HepG2 (cell line): ENCODE results near the gene DNAJA3. TPM values are rescaled to one million over a fixed set of nuclear protein-coding genes. Genes with fewer than 3 reads are reported as not detected.

Experiments
- ATF2 ChIP-seq: sonication (generic); formaldehyde crosslinking; IDR thresholded peaks from 2 replicates; pipeline ENCODE4 v1.4.0; 2020; ENCODE audit warnings: missing genetic modification reagents
- CTCF ChIP-seq: sonication (generic); formaldehyde crosslinking; IDR thresholded peaks from 2 replicates; pipeline ENCODE4 v1.5.0; 2020; ENCODE audit warnings: mild to moderate bottlenecking, missing genetic modification reagents, moderate library complexity
- GPBP1L1 ChIP-seq: sonication (generic); formaldehyde crosslinking; IDR thresholded peaks from 2 replicates; pipeline ENCODE4 v1.5.0; 2020; ENCODE audit warnings: mild to moderate bottlenecking, missing genetic modification reagents
- HDAC6 ChIP-seq: fragments of 200-600 bp; sonication (generic); IDR thresholded peaks from 2 replicates; pipeline ENCODE4 v1.7.0; 2017; ENCODE audit warnings: mild to moderate bottlenecking, antibody characterized with exemption, low read length, low read depth
- HNRNPUL1 ChIP-seq: fragments of 200-400 bp; formaldehyde crosslinking; IDR thresholded peaks from 2 replicates; pipeline ENCODE4 v1.6.1; 2017; ENCODE audit warnings: low read depth, mild to moderate bottlenecking, low read length, moderate library complexity
- KLF6 ChIP-seq: IDR thresholded peaks from 2 replicates; pipeline ENCODE4 v1.8.0; 2016; ENCODE audit warnings: missing biosample characterization, missing genetic modification reagents
- MED1 ChIP-seq: sonication (generic); formaldehyde crosslinking; IDR thresholded peaks from 2 replicates; pipeline ENCODE4 v1.4.0; 2020; ENCODE audit warnings: missing genetic modification reagents
- MIER2 ChIP-seq: IDR thresholded peaks from 2 replicates; pipeline ENCODE4 v1.6.1; 2016; ENCODE audit warnings: missing biosample characterization, missing genetic modification reagents
- RFXANK ChIP-seq: IDR thresholded peaks from 2 replicates; pipeline ENCODE4 v1.6.1; 2016
- SAP130 ChIP-seq: IDR thresholded peaks from 2 replicates; pipeline ENCODE4 v1.6.1; 2016; ENCODE audit warnings: low read depth
- SMAD3 ChIP-seq: sonication (generic); formaldehyde crosslinking; IDR thresholded peaks from 2 replicates; pipeline ENCODE4 v1.4.0; 2020; ENCODE audit warnings: missing genetic modification reagents
- SMYD3 ChIP-seq: sonication (generic); formaldehyde crosslinking; IDR thresholded peaks from 2 replicates; pipeline ENCODE4 v1.8.1; 2023; ENCODE audit warnings: mild to moderate bottlenecking, missing genetic modification reagents
- STAT5B ChIP-seq: sonication (generic); formaldehyde crosslinking; IDR thresholded peaks from 2 replicates; pipeline ENCODE4 v1.4.0; 2020; ENCODE audit warnings: missing genetic modification reagents
- ZC3H13 ChIP-seq: sonication (generic); formaldehyde crosslinking; IDR thresholded peaks from 2 replicates; pipeline ENCODE4 v1.8.1; 2023; ENCODE audit warnings: mild to moderate bottlenecking, missing genetic modification reagents, moderate library complexity
- ZFP41 ChIP-seq: sonication (generic); formaldehyde crosslinking; IDR thresholded peaks from 2 replicates; pipeline ENCODE4 v1.4.0; 2020; ENCODE audit warnings: mild to moderate bottlenecking, missing genetic modification reagents, borderline replicate concordance
- ZNF10 ChIP-seq: sonication (generic); formaldehyde crosslinking; IDR thresholded peaks from 2 replicates; pipeline ENCODE4 v1.4.0; 2020; ENCODE audit warnings: mild to moderate bottlenecking, low read depth, missing genetic modification reagents, borderline replicate concordance
- ZNF33A ChIP-seq: sonication (generic); formaldehyde crosslinking; IDR thresholded peaks from 2 replicates; pipeline ENCODE4 v1.5.1; 2020; ENCODE audit warnings: missing genetic modification reagents, mild to moderate bottlenecking, moderate library complexity, borderline replicate concordance
- ZNF607 ChIP-seq: sonication (generic); formaldehyde crosslinking; IDR thresholded peaks from 2 replicates; pipeline ENCODE4 v1.5.1; 2020; ENCODE audit warnings: missing genetic modification reagents, mild to moderate bottlenecking, borderline replicate concordance
- polyA plus RNA-seq, 8 experiments: library from polyadenylated mRNA; depleted of rRNA in 3 of 8; stranded (reverse) in 7 of 8; unstranded in 1 of 8; fragments of >200 nt; fragmentation: Illumina TruSeq in 4 of 8; extraction: Trizol in 4 of 8; gene quantifications; 2 replicates each; pipeline versions ENCODE4 v1.2.1 to v1.2.3, GENCODE V29; 2011 to 2016; ENCODE audit warnings: low read depth in 4 of 8, missing spikeins in 1 of 8, mixed read lengths in 1 of 8; ENCODE audit not compliant: insufficient read depth in 1 of 8
- total RNA-seq, 5 experiments: library from RNA; depleted of rRNA; stranded (reverse); fragments of >200 nt; fragmentation: Illumina TruSeq; extraction: Trizol; gene quantifications; 2 replicates each; pipeline ENCODE4 v1.2.3, GENCODE V29; 2016; ENCODE audit warnings: low read depth in 1 of 5
- TF ChIP-seq, protein P1 (sequence below): sonication (generic); formaldehyde crosslinking; IDR thresholded peaks from 2 replicates; pipeline ENCODE4 v1.4.0; 2020; ENCODE audit warnings: missing genetic modification reagents, low read depth, mild to moderate bottlenecking, borderline replicate concordance
- TF ChIP-seq, protein P2 (sequence below), 2 experiments: sonication (generic) in 1 of 2; formaldehyde crosslinking in 1 of 2; IDR thresholded peaks; 2 replicates each; pipeline versions ENCODE4 v1.4.0 to v1.6.1; 2018 to 2020; ENCODE audit warnings: missing genetic modification reagents in 2 of 2, borderline replicate concordance in 1 of 2, low read depth in 1 of 2, mild to moderate bottlenecking in 1 of 2, missing biosample characterization in 1 of 2
- TF ChIP-seq, protein P3 (sequence below): IDR thresholded peaks from 2 replicates; pipeline ENCODE4 v1.6.1; 2016; ENCODE audit warnings: missing compliant biosample characterization, missing genetic modification reagents, borderline replicate concordance

DNAJA3 gene
- total and polyA plus RNA-seq, 2 of the 13 experiments (the other 11 are each of a cell fraction or from before 2014, with no cell fraction given) = 77.0 to 83.3 TPM

DNA sequence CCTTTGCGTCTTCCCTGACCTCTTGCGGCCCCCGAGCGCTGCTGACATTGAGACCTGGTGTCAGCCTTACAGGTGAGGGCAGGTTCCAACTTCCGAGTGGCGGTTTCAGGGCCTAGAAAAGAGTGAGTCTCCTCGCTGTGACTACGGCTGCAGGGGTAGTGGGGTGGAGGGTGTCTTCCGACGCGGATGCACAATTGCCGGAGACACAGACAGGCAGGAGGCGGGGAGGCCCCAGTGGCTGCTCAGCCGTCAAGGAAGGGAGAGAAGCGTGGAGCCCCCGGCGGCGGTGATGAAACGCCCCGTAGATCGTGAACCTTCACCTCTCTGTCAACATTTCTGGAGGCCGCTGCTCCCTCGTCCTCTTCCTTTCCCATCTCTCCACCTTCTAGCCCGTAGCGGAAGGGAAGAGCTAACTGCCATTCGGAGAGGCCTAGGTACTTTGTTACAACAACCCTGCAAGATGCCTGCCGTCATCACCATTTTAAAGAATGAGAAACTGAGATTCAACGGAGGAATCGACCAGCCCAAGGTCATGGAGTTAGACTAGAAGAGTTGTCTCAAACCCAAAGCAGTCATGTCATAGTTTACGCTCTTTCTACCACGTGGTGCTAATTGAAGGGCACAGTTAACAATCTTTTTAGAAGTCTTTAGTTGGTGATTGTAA, 485 bp downstream of the DNAJA3 start (continued):
- TF ChIP-seq GPBP1L1 (CRISPR knock-in tag) (no peak), RFXANK (no peak), ZFP41 (CRISPR knock-in tag) (no peak), SMYD3 (CRISPR knock-in tag) (peak; percentile 84; the same call in 1 of the 2 replicates), HDAC6 (no peak), SMAD3 (peak; percentile 57; the same call in 1 of the 2 replicates), STAT5B (no peak), ZNF10 (CRISPR knock-in tag) (no peak), MIER2 (CRISPR knock-in tag) (no peak), KLF6 (CRISPR knock-in tag) (no peak), MED1 (peak; percentile 67), ZC3H13 (no peak), HNRNPUL1 (no peak), CTCF (CRISPR knock-in tag) (no peak), ZNF33A (no peak), ZNF607 (no peak; the same call in 1 of the 2 replicates), ATF2 (CRISPR knock-in tag) (peak; percentile 41; the same call in 1 of the 2 replicates), SAP130 (peak; percentile 91)
- TF ChIP-seq, protein P1, sequence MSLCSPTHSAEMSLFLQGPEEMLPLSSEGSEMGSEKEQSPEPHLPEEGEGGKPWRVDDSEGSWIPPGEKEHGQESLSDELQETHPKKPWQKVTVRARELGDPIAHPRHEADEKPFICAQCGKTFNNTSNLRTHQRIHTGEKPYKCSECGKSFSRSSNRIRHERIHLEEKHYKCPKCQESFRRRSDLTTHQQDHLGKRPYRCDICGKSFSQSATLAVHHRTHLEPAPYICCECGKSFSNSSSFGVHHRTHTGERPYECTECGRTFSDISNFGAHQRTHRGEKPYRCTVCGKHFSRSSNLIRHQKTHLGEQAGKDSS (CRISPR knock-in tag) = peak; percentile 91
- TF ChIP-seq, protein P2, sequence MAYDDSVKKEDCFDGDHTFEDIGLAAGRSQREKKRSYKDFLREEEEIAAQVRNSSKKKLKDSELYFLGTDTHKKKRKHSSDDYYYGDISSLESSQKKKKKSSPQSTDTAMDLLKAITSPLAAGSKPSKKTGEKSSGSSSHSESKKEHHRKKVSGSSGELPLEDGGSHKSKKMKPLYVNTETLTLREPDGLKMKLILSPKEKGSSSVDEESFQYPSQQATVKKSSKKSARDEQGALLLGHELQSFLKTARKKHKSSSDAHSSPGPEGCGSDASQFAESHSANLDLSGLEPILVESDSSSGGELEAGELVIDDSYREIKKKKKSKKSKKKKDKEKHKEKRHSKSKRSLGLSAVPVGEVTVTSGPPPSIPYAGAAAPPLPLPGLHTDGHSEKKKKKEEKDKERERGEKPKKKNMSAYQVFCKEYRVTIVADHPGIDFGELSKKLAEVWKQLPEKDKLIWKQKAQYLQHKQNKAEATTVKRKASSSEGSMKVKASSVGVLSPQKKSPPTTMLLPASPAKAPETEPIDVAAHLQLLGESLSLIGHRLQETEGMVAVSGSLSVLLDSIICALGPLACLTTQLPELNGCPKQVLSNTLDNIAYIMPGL (CRISPR knock-in tag; IDR thresholded peaks at IDR 0.05; ENCODE audit: borderline replicate concordance in 1 of 2, low read depth in 1 of 2) = peak; percentile 20 to 92; a peak in 2 of 4 replicates
- TF ChIP-seq, protein P3, sequence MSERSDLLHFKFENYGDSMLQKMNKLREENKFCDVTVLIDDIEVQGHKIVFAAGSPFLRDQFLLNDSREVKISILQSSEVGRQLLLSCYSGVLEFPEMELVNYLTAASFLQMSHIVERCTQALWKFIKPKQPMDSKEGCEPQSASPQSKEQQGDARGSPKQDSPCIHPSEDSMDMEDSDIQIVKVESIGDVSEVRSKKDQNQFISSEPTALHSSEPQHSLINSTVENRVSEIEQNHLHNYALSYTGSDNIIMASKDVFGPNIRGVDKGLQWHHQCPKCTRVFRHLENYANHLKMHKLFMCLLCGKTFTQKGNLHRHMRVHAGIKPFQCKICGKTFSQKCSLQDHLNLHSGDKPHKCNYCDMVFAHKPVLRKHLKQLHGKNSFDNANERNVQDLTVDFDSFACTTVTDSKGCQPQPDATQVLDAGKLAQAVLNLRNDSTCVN (CRISPR knock-in tag) = no peak; the same call in none of the 2 replicates
